Measurements from ENCODE around the gene GPR37.

Gene GPR37

GRCh38 chr7:124747072-124747471, 18.5 kb downstream of the GPR37 start:
- no peak overlapping the region for H3K4me3 ChIP-seq (ENCODE audit: low read length)
- TF ChIP-seq CTCF (IDR thresholded peaks at IDR 0.05; ENCODE audit: insufficient read depth, low read depth, low read length, missing control alignments) = no peak
- DNase-seq (ENCODE audit: low read depth) = no peak

- no peak overlapping the region for H3K4me3 ChIP-seq (ENCODE audit: low read length)
- no peak for TF ChIP-seq CTCF (IDR thresholded peaks at IDR 0.05; ENCODE audit: insufficient read depth, low read depth, low read length, missing control alignments)
- DNase-seq (ENCODE audit: low read depth) = no peak
These were observed 27.0 kb downstream of the GPR37 start for GRCh38 chr7:124738639-124739038.

GRCh38 chr7:124737760-124738300, 27.8 kb downstream of the GPR37 start:
- TF ChIP-seq CTCF (IDR thresholded peaks at IDR 0.05; ENCODE audit: insufficient read depth, low read depth, low read length, missing control alignments) = no peak
- no peak overlapping the region for H3K4me3 ChIP-seq (ENCODE audit: low read length)
- DNase-seq (ENCODE audit: low read depth) = no peak

GRCh38 chr7:124728610-124729009, 37.0 kb downstream of the GPR37 start:
- no peak for DNase-seq (ENCODE audit: low read depth)
- TF ChIP-seq CTCF (IDR thresholded peaks at IDR 0.05; ENCODE audit: insufficient read depth, low read depth, low read length, missing control alignments) = no peak

GRCh38 chr7:124724507-124725192, 40.9 kb downstream of the GPR37 start:
- no peak for TF ChIP-seq CTCF (IDR thresholded peaks at IDR 0.05; ENCODE audit: insufficient read depth, low read depth, low read length, missing control alignments)
- DNase-seq (ENCODE audit: low read depth) = no peak
- no peak overlapping the region for H3K4me3 ChIP-seq (ENCODE audit: low read length)

More at GRCh38 chr7:124728610-124729009, 37.0 kb downstream of the GPR37 start:
- no peak overlapping the region for H3K4me3 ChIP-seq (ENCODE audit: low read length)

- no peak overlapping the region for H3K4me3 ChIP-seq (ENCODE audit: low read length)
- TF ChIP-seq CTCF (IDR thresholded peaks at IDR 0.05; ENCODE audit: insufficient read depth, low read depth, low read length, missing control alignments) = no peak
- DNase-seq (ENCODE audit: low read depth) = no peak
These were observed 41.5 kb downstream of the GPR37 start for GRCh38 chr7:124724079-124724478.

GRCh38 chr7:124723012-124723411, 42.6 kb downstream of the GPR37 start:
- DNase-seq (ENCODE audit: low read depth) = peak; percentile 88
- TF ChIP-seq CTCF (IDR thresholded peaks at IDR 0.05; ENCODE audit: insufficient read depth, low read depth, low read length, missing control alignments) = no peak
- no peak overlapping the region for H3K4me3 ChIP-seq (ENCODE audit: low read length)
